Stimulated activated CD8-positive, alpha-beta memory T cell treated with anti-CD3 and anti-CD28 coated beads, Interleukin-12 subunit alpha, Interleukin-12 subunit beta, amount 100 ng/mL, for 1 hour (primary cell): ENCODE data around the gene TRMO.
"Not testable (repeated sequence)": the region's sequence is repeated elsewhere in the genome, so short reads cannot be mapped to it uniquely, and the experiment has no call there.

ENCODE experiments used
- DNase-seq: peaks from one replicate; pipeline ENCODE4 v3.0.0-alpha.2; 2020; ENCODE audit warnings: low read depth

Gene TRMO

DNA sequence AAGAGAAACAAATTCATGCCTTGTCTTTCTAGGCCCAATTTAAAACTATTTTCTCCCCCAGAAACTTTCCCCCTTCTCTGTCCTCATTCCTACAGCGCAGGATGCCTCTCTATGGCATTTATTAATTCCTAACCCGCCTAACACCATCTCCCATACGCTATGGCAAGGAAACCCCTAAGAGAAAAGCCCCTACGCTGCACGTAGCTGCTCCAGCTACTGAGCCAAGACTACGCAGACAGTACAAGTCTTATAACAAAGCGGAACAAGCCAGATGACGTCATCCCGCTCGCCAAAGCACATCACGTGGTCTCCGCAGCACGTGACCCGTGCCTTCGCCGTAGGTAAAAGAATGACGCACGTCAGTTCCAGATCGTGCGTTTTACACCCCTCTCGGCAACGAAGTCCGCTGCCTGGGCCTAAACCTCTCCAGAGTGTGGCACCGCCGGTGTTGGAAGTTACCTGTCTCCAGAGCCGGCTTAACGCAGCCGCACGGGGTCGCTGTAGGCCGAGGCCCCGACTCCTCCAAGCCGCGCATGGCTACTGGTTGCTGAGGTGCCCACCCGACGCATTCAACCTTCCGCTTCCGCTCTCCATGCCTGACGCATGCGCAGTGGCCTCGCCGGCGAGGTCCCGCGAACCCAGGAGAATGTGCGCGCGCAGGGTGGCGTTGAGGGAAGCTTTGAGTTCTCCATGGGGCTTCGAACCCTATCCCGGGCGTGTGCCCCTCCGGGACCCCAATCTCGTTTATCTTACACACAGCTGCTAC is at the start of gene TRMO:
TRMO (minus strand) TSS at position 542 of the 766 bp plus-strand sequence; CDS start at position 535, 7 bp downstream.
- DNase-seq = peak; percentile 99

DNA sequence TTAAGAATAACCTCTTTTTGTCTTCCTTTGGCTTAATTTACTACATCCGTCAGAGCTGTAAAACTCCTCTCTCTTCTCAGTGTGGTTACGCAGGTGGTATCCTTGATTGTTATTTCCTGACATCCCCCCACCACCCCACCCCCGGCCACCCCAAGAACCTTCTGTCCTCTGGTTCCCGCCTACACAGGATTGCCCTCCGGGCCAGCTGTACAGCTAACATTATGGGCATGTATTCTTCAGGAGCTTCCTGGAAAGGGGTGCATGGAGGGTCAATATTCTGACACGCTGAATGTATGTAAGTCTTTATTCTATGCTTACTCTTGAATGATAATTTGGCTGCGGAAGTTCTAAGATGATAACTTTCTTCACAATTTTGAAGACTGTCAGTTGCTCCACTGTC is 47.9 kb upstream of the TRMO start:
- no peak for DNase-seq

GRCh38 chr9:97969014-97969413 is 46.7 kb upstream of the TRMO start:
- no peak for DNase-seq

- DNase-seq = no peak
These were observed 44.2 kb upstream of the TRMO start for GRCh38 chr9:97966493-97966892.

- DNase-seq = no peak
These were observed 42.6 kb upstream of the TRMO start for GRCh38 chr9:97964901-97965300.

DNA sequence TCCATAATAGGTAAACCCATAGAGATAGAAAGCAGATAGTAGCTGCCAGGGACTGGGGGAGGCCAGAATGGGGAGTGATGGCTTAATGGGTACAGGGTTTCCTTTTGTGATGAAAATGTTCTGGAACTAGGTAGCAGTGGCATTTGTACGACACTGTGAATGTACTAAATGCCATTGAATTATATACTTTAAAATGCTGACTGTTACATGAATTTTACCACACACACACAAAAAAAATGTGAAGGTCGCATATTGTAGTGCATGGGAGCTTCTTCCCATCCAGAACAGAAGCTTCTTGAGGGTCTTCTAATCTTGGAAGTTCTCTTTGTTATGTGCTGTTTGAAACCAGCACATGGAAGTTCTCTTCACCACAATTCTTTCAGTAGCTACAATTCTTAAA is 40.9 kb upstream of the TRMO start:
- no peak for DNase-seq

DNA sequence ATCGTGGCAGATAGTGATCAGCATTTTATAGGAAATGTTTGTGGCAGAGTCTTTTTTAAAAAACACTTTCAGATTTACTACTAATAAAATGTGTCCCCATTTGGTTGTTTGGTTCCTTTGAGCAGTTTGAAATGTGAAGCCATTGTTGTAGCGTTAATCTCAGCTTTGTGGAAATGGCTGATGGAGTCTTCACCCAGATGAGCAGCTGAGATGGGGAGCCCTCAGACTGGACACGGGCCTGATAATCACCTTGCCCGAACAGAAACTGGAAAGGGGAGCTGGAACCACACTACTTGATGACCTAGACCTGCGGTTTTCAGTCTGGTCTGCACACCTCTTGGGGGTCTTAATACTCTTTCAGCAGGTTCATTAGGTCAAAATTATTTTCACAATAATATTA is 40.3 kb upstream of the TRMO start:
- DNase-seq = no peak

- DNase-seq = no peak
These were observed 39.8 kb upstream of the TRMO start for GRCh38 chr9:97962136-97962535.

- no peak for DNase-seq
These were observed 39.1 kb upstream of the TRMO start for GRCh38 chr9:97961361-97961760.

- not testable (repeated sequence) for DNase-seq
These were observed 38.5 kb upstream of the TRMO start for GRCh38 chr9:97960678-97961328.

DNA sequence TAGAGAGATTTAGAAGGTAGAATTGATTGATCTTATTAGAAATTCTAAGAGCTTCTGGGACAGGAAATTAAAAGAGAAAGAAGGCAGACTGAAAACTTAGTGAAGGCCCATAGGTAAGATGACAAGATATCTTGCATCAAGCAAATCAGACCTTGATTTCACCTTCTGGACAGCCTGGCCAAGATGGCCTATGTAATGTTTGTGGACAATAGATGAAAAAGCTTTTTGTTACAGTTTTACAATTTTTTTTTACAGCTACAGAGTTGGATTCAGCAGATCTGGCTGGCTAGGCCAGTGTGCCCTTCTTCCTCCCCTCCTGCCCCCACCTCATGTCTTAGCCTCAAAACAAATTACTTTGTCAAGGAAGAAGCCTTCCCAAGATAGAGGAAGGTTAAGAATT is 37.3 kb upstream of the TRMO start:
- DNase-seq = no peak

GRCh38 chr9:97958812-97959511 is 36.7 kb upstream of the TRMO start:
- DNase-seq = no peak

GRCh38 chr9:97956331-97956730 is 34.0 kb upstream of the TRMO start:
- no peak for DNase-seq

DNA sequence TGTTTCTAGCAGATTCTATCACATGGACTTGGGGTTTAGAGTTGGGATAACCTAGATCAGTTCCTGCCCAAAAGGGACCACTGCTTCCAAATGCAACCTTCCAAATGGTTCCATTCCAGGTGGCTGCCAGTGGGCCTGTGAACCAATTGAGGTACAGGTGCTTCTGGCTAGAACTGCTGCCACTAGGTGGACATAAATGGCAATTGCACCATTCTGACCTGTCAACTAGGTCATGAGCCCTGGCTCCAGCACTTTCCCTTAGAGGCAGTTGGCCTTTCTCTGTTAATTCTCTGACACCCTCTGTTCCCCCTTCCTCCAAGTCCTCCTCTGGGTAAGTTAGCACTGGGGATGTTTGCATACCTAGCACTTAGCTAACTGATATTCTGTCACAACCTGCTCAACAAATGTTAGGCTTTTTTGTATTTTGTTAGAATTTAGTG is 32.3 kb upstream of the TRMO start:
- DNase-seq = peak; percentile 26

DNA sequence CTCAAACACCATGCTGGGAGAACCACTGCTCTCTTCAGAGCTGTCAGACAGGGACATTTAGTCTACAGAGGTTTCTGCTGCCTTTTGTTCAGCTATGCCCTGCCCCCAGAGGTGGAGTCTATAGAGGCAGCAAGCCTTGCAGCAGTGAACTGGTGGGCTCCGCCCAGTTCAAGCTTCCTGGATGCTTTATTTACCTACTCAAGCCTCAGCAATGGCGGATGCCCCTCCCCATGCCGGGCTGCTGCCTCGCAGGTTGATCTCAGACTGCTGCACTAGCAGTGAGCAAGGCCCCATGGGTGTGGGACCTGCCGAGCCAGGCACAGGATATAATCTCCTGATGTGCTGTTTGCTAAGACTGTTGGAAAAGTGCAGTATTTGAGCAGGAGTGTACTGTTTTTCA is 28.6 kb upstream of the TRMO start:
- DNase-seq = not testable (repeated sequence)

DNA sequence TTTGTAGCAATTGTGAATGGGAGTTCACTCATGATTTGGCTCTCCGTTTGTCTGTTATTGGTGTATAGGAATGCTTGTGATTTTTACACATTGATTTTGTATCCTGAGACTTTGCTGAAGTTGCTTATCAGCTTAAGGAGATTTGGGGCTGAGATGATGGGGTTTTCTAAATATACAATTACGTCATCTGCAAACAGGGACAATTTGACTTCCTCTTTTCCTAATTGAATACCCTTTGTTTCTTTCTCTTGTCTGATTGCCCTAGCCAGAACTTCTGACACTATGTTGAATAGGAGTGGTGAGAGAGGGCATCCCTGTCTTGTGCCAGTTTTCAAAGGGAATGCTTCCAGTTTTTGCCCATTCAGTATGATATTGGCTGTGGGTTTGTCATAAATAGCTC is 24.8 kb upstream of the TRMO start:
- DNase-seq = not testable (repeated sequence)

GRCh38 chr9:97945470-97945869 is 23.2 kb upstream of the TRMO start:
- not testable (repeated sequence) for DNase-seq

DNA sequence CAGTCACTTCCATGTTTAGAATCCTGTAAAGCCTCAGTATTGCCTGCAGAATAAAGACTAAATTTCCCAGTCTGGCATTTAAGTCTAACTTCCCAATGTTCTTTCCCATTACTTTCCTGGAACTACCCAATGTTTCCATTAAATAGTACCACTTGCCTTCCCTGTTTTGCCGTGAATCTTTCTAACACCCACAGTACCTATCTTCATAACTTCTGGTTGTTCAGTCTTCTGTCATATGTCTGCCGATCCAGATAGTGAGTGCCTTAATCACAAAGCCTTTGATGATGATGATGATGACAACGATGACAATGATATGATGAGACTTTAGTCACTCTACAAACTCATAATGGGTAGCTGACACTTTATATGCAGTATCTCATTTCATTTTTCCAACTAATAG is 22.3 kb upstream of the TRMO start:
- DNase-seq = no peak

DNA sequence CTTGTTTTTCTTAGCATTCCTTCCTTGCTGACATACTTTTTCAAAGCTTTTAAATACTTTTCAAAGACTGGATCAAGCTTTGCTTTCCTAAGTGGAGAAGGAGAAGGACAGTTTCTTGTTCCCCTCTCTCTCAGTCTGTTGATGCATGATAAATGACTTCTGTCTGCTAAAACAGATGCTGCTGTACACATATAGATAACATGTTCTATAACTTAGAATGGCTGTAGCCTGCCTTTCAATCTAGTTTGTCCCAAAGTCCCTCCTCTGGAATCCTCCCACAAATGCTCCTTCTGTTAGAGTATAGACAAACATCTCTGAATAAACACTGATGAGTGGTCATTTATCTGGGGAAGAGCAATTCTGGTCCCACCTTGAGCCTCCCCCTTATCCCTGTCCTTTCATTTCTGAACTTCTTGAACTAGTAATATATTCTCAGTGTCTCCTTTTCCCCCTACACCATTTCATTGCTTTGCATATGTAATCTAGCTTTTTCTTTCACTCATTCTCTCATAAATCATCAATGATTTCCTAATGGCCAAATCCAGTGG is 21.1 kb upstream of the TRMO start:
- DNase-seq = no peak

- DNase-seq = no peak
These were observed 19.0 kb upstream of the TRMO start for GRCh38 chr9:97941323-97941722.

- no peak for DNase-seq
These were observed 18.4 kb upstream of the TRMO start for GRCh38 chr9:97940741-97941140.

DNA sequence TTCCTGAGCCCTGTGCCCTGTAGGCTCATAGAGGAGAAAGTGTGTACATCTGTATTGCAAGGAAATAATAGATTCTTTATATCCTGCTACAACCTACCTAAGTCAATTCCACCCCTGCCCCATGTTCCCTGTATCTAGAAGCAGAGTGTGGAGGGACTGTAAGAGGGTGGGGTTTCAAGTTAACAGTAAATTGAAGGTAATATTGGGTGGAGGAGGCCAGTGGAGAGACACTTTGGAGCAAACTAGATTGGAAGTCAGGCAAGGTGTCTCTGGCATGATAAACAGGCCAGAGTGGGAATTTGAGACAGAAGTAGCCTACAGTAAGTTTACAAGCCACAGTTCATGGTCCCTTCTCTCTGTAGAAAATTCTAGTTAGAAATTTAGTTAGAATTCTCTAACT is 17.9 kb upstream of the TRMO start:
- no peak for DNase-seq
